22Rv1 (cell line): ENCODE results near the gene CCDC180.

ENCODE experiments used
- H3K27ac ChIP-seq: fragments of 450-650 bp; 2 replicates; pipeline ENCODE4 v1.5.1; 2017
- ZFX ChIP-seq: fragments of 450-650 bp; IDR thresholded peaks from 2 replicates; pipeline ENCODE4 v1.6.1; 2017; ENCODE audit warnings: antibody characterized with exemption, borderline replicate concordance
- TF ChIP-seq, protein P1 (sequence below): fragments of 450-650 bp; IDR thresholded peaks from 2 replicates; pipeline ENCODE4 v1.5.1; 2017; ENCODE audit warnings: mild to moderate bottlenecking

The CCDC180 gene

DNA sequence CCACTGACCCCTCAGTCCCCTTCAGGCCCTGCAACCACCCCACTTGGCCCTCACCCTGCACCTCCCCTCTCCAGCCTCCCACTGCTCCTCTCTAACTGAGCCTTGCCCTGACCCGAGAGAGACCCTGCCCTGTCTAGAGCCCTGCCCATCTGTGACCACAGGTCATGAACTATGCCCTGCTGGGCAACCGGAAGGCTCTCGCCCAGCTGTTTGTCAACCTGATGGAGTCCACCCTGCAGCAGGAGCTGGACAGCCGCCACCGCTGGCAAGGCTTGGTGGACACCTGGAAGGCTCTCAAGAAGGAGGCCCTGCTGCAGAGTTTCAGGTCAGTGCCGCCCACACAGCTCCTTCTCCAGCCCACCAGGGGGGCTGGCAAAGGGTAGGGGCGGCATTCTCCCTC is 9.4 kb downstream of the CCDC180 start:
- TF ChIP-seq ZFX = no peak
- TF ChIP-seq, protein P1, sequence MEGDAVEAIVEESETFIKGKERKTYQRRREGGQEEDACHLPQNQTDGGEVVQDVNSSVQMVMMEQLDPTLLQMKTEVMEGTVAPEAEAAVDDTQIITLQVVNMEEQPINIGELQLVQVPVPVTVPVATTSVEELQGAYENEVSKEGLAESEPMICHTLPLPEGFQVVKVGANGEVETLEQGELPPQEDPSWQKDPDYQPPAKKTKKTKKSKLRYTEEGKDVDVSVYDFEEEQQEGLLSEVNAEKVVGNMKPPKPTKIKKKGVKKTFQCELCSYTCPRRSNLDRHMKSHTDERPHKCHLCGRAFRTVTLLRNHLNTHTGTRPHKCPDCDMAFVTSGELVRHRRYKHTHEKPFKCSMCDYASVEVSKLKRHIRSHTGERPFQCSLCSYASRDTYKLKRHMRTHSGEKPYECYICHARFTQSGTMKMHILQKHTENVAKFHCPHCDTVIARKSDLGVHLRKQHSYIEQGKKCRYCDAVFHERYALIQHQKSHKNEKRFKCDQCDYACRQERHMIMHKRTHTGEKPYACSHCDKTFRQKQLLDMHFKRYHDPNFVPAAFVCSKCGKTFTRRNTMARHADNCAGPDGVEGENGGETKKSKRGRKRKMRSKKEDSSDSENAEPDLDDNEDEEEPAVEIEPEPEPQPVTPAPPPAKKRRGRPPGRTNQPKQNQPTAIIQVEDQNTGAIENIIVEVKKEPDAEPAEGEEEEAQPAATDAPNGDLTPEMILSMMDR = no peak
- H3K27ac ChIP-seq = no peak overlapping the region

DNA sequence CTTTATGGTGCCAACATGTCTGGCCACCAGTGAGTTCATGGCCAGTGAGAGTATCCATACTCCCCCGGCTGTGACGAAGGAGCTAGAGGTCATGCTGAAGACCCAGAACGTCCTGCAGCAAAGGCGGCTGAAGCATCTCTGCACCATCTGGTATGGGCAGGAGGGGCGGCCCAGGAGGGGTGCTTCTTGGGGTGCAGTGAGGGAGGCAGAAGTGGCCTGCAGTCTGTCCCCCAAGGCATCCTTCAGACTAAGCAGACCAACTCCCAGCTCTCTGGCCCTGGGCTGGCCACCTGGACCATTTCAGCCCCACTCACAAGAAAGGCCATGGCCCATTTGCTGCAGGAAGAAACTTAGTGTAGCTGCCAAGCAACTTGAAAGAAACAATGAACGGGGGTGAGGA is 11.0 kb downstream of the CCDC180 start:
- no peak overlapping the region for H3K27ac ChIP-seq
- TF ChIP-seq, protein P1 = no peak
- no peak for TF ChIP-seq ZFX

DNA sequence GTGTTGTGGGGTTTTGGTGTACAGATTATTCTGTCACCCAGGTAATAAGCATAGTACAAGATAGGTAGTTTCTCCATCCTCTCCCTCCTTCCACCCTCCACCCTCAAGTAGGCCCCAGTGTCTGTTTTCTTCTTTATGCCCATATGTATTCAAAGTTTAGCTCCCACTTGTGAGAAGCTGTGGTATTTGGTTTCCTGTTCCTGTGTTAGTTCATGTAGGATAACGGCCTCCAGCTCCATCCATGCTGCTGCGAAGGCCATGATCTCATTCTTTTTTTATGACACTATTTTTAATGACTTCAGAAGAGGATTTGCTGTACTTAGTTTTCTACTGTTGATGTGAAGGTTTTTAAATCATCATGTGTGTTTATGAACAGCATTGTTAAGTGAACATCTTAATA is 11.9 kb downstream of the CCDC180 start:
- TF ChIP-seq ZFX = no peak
- TF ChIP-seq, protein P1 = no peak
- no peak overlapping the region for H3K27ac ChIP-seq

DNA sequence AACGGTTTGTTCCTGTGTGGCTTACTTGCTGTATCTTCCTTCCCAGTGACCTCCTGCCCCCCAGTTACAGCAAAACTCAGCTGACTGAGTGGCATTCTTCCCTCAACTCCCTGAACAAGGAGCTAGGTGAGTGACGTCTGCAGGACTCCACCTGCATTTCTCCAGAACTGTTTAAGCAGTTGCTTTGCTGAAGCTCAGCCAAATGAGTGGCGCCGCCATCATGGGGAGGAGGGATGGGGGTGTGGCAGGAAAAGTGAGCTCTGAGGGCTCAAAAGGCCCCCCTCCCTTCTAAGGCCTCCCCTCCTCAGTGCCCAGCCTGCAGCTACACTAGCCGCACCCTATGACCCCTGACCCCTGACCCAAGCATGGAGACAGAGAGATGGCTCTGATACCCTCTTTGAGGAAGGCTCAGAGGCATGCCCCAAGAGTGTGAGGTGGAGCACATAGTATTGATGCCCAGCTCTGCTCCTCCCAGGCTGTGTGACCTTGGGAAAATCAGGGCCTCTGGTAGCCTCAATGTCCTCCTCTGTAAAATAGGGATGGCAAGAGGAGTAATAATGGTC is 12.7 kb downstream of the CCDC180 start:
- H3K27ac ChIP-seq = no peak overlapping the region
- TF ChIP-seq ZFX = no peak
- TF ChIP-seq, protein P1 = no peak

DNA sequence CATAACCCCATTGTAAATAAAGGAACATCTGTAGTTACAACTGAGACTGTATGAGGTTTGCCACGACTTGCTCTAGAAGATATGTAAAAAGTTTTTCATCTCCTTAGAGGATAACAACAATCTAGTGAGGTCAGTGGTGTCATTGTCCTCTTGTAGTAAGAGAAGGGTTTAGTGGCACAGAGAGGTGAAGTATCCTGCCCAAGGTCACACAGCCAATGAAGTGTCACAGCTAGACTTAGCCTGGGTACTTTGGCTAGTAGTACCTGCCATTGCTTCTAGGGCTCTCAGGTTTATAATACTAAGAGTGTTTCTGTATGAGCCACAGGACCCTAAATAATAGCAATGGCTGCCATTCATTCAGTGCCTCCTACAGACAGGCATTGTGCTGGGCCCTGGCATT is 13.8 kb downstream of the CCDC180 start:
- no peak overlapping the region for H3K27ac ChIP-seq
- TF ChIP-seq, protein P1 = no peak
- no peak for TF ChIP-seq ZFX

DNA sequence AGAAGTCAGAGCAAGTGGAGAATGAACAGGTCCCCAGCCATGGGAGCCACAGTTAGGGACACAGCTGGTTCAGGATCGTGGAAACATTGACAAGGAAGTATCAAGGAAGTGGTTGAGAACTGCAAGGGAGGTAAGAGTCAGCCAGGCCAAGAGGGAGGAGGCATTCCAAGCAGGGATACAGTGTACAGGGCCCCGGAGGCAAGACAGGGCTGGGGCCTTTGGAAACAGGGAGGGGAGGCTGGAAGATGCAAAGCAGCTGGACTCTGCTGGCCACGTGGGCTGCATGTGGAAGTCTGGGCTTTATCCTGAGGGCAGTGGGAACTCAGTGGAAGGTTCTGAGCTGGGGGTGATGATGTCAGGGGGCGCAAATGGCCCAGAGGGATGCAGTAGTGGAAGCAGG is 14.2 kb downstream of the CCDC180 start:
- H3K27ac ChIP-seq = no peak overlapping the region
- TF ChIP-seq ZFX = no peak
- TF ChIP-seq, protein P1 = no peak

DNA sequence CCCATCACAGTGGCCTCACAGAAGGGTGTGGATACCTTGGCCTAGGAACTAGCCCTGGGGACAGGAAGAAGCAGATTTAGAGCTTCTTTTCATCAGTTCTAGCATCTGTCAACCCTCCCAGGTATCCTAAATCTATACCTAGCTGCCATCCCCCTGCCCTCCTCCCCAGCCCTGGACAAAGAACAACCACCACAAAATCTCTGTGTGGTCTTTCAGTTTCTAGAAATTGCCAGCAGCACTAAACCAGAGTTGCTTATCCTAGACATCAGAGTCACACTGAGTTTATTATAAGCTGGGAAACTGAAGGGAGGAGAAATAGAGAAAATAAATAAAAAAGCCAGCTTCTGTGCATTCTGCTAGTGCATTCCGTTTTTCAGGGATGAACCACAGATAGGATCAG is 14.6 kb downstream of the CCDC180 start:
- TF ChIP-seq ZFX = no peak
- TF ChIP-seq, protein P1 = no peak
- no peak overlapping the region for H3K27ac ChIP-seq
